GM12878 (cell line): ENCODE measurements around the gene SRCIN1.

Experiments used
- CREM ChIP-seq: IDR thresholded peaks from 2 replicates; pipeline ENCODE4 v1.6.1; 2014; ENCODE audit warnings: antibody characterized with exemption, low read depth
- E2F4 ChIP-seq: IDR thresholded peaks from 2 replicates; pipeline ENCODE4 v1.6.1; 2012; ENCODE audit warnings: low read depth, low read length, improper control_type of control experiment
- EP300 ChIP-seq, 2 experiments: fragments of 150-350 bp in 1 of 2; IDR thresholded peaks; 2 replicates each; pipeline ENCODE4 v1.6.1; 2011 to 2012; ENCODE audit warnings: low read depth in 2 of 2, low read length in 2 of 2, borderline replicate concordance in 1 of 2, improper control_type of control experiment in 1 of 2, inconsistent platforms in 1 of 2; ENCODE audit not compliant: control insufficient read depth in 1 of 2
- FOS ChIP-seq: IDR thresholded peaks from 3 replicates; pipeline ENCODE4 v1.6.1; 2011; ENCODE audit warnings: borderline replicate concordance; ENCODE audit not compliant: insufficient read length; ENCODE audit errors: extremely low read depth
- POLR2A ChIP-seq: IDR thresholded peaks from 2 replicates; pipeline ENCODE4 v1.6.1; 2011; ENCODE audit warnings: low read depth, mild to moderate bottlenecking, low read length
- TBL1XR1 ChIP-seq: IDR thresholded peaks from 2 replicates; pipeline ENCODE4 v1.6.1; 2012; ENCODE audit warnings: low read depth, low read length, improper control_type of control experiment
- TF ChIP-seq, protein P1 (sequence below): fragments of 450-650 bp; IDR thresholded peaks from 2 replicates; pipeline ENCODE4 v1.6.1; 2016; ENCODE audit warnings: mild to moderate bottlenecking
- TF ChIP-seq, protein P2 (sequence below), 3 experiments: IDR thresholded peaks in 2 of 3; conservative IDR thresholded peaks in 1 of 3; 2 replicates each; pipeline ENCODE4 v1.5.1; 2011; ENCODE audit warnings: low read depth in 3 of 3, low read length in 3 of 3, mild to moderate bottlenecking in 3 of 3, control low read depth in 2 of 3, moderate library complexity in 2 of 3, inconsistent platforms in 1 of 3, mixed read lengths in 1 of 3; ENCODE audit not compliant: control insufficient read depth in 2 of 3, insufficient read depth in 1 of 3; ENCODE audit errors: extremely low read depth in 1 of 3
- TF ChIP-seq, protein P3 (sequence below): IDR thresholded peaks from 2 replicates; pipeline ENCODE4 v1.6.1; 2011; ENCODE audit warnings: mild to moderate bottlenecking, low read depth, low read length, moderate library complexity; ENCODE audit not compliant: insufficient replicate concordance

GRCh38 chr17:38504216-38504615 is 101.5 kb downstream of the SRCIN1 start:
- no peak for TF ChIP-seq POLR2A
- TF ChIP-seq, protein P1, sequence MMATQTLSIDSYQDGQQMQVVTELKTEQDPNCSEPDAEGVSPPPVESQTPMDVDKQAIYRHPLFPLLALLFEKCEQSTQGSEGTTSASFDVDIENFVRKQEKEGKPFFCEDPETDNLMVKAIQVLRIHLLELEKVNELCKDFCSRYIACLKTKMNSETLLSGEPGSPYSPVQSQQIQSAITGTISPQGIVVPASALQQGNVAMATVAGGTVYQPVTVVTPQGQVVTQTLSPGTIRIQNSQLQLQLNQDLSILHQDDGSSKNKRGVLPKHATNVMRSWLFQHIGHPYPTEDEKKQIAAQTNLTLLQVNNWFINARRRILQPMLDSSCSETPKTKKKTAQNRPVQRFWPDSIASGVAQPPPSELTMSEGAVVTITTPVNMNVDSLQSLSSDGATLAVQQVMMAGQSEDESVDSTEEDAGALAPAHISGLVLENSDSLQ: no peak
- TF ChIP-seq, protein P2, sequence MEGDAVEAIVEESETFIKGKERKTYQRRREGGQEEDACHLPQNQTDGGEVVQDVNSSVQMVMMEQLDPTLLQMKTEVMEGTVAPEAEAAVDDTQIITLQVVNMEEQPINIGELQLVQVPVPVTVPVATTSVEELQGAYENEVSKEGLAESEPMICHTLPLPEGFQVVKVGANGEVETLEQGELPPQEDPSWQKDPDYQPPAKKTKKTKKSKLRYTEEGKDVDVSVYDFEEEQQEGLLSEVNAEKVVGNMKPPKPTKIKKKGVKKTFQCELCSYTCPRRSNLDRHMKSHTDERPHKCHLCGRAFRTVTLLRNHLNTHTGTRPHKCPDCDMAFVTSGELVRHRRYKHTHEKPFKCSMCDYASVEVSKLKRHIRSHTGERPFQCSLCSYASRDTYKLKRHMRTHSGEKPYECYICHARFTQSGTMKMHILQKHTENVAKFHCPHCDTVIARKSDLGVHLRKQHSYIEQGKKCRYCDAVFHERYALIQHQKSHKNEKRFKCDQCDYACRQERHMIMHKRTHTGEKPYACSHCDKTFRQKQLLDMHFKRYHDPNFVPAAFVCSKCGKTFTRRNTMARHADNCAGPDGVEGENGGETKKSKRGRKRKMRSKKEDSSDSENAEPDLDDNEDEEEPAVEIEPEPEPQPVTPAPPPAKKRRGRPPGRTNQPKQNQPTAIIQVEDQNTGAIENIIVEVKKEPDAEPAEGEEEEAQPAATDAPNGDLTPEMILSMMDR (IDR thresholded peaks at IDR 0.05 in 2 of 3, conservative IDR thresholded peaks at IDR 0.05 in 1 of 3; ENCODE audit: control insufficient read depth in 2 of 3, extremely low read depth in 1 of 3, insufficient read depth in 1 of 3, low read depth in 3 of 3, low read length in 3 of 3): no peak
- TF ChIP-seq TBL1XR1: no peak
- TF ChIP-seq E2F4: no peak
- TF ChIP-seq, protein P3, sequence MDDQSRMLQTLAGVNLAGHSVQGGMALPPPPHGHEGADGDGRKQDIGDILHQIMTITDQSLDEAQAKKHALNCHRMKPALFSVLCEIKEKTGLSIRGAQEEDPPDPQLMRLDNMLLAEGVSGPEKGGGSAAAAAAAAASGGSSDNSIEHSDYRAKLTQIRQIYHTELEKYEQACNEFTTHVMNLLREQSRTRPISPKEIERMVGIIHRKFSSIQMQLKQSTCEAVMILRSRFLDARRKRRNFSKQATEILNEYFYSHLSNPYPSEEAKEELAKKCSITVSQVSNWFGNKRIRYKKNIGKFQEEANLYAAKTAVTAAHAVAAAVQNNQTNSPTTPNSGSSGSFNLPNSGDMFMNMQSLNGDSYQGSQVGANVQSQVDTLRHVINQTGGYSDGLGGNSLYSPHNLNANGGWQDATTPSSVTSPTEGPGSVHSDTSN: no peak
- TF ChIP-seq EP300 (IDR thresholded peaks at IDR 0.05; ENCODE audit: borderline replicate concordance in 1 of 2, control insufficient read depth in 1 of 2, low read depth in 2 of 2, low read length in 2 of 2): no peak
- no peak for TF ChIP-seq FOS
- TF ChIP-seq CREM: no peak
